Epithelial cell of esophagus (primary cell): Measurements from ENCODE around the gene BAIAP2L1.

Source experiments
- DNase-seq: peaks from one replicate; pipeline ENCODE4 v3.0.0; 2010; ENCODE audit warnings: low read depth
- H3K4me3 ChIP-seq: 2 replicates; pipeline ENCODE4 v1.5.1; 2011; ENCODE audit warnings: mild to moderate bottlenecking, low read length, control low read depth
- CTCF ChIP-seq: IDR thresholded peaks from 2 replicates; pipeline ENCODE4 v1.5.1; 2011; ENCODE audit warnings: low read depth, mild to moderate bottlenecking, low read length, control low read depth, inconsistent platforms; ENCODE audit not compliant: insufficient read depth; ENCODE audit errors: missing control alignments

The BAIAP2L1 gene

DNA sequence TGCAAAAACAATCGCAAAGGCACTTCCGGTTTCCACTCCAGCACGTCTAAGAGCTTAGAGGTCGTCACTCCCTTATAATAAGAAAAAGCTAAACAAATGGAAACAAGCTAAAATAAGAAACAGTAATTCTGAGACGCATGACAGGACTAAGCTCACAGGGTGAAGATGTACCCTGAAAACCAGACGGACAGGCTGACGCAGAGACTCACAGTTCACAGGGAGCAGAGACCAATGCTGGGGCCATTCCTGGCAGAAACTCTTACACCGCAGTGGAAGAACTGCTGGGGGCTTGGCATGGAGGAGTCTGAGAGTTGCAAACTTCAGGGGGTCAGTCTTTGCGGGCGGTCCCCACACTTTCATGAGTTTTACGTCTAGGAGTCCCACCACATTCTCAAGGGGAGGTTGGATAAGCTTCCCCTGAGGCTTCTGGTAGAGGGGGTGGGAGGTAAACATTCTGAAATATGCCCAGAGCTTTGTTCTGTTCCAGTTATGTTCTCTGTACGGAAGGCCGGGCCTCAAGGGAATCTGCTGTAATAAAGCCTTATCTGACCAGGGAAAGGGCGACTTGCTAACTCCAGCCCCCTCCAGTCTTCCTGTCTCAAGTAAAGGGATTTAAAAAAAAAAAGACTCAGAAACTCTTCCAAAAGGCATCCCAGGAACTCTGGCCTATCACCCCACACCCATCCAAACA is 71.6 kb downstream of the BAIAP2L1 start:
- no peak for TF ChIP-seq CTCF
- H3K4me3 ChIP-seq = no peak overlapping the region
- DNase-seq = no peak

GRCh38 chr7:98324782-98325181 is 76.1 kb downstream of the BAIAP2L1 start:
- DNase-seq = no peak
- no peak overlapping the region for H3K4me3 ChIP-seq
- no peak for TF ChIP-seq CTCF

GRCh38 chr7:98323597-98324322 is 77.1 kb downstream of the BAIAP2L1 start:
- DNase-seq = no peak
- no peak overlapping the region for H3K4me3 ChIP-seq
- no peak for TF ChIP-seq CTCF

DNA sequence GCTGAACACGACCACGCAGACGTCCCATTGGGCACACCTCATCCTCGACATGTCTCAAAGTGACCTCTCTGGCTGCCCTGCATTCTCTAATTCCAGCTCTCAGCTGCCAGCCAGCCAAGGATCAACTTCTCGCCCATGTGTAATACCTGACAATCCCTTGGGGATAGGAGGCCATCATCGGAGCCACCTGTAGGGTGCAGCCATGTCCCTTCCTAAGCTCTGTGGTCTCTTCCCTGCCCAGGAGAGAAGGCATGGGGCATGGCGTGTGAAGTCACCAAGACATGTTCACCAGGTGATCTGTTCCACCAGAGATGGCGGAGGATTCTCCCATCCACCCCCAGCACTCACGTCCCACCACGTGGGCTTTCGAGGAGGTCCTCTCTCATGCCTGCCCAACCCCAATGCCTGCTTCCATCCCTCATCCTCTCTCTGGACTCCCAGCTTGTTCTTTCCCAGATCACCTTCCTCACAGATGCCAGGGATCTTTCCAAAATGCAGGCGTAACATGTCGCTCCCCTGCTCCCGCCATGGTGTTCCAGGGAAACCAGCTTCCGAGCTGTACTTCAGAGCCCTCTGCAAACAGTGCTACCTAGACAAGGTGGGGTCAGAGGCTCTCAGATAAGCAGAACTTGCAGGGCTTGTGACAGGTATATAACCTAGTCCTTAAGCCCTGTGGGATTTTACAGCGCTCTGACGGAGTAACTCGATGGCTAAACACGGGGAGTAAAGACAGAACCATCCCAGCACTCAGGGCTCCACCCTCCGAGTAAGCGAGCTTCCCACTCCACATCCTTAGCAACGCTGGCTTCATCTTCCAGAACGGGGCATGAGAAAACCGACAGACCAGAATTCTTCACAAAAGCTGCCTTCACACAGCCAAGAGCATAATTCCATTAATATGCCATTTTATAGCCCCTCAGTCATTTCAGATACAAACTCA is 78.3 kb downstream of the BAIAP2L1 start:
- no peak for TF ChIP-seq CTCF
- no peak overlapping the region for H3K4me3 ChIP-seq
- DNase-seq = no peak

- H3K4me3 ChIP-seq = no peak overlapping the region
- DNase-seq = no peak
- no peak for TF ChIP-seq CTCF
Measured at GRCh38 chr7:98321301-98321700, 79.6 kb downstream of the BAIAP2L1 start.

DNA sequence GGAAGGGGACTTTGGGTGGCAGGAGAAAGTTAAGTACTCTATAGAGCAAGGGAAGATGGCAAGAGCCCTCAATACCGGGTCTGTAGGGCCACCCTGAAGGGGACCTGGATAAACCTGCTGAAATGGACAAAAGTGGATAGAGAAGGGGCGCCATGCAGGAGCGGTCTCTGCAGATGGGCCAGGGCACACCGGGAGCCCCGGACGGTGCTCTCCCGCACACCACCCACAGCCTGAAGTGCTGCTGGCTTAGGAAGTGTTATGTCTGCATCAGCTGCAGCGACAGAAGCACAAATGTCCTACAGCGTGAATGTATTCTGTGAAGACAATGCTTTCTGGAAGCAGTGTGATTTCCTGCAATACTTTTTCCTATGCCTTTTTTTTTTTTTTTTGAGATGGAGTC is 81.7 kb downstream of the BAIAP2L1 start:
- no peak for TF ChIP-seq CTCF
- H3K4me3 ChIP-seq = no peak overlapping the region
- DNase-seq = no peak
